Superior temporal gyrus (tissue), 1 donor: ENCODE results near the gene DLGAP4.

Experiments
- DNase-seq: peaks from one replicate; pipeline ENCODE4 v3.0.0-alpha.2; 2016; ENCODE audit errors: extremely low spot score

Gene DLGAP4

DNA sequence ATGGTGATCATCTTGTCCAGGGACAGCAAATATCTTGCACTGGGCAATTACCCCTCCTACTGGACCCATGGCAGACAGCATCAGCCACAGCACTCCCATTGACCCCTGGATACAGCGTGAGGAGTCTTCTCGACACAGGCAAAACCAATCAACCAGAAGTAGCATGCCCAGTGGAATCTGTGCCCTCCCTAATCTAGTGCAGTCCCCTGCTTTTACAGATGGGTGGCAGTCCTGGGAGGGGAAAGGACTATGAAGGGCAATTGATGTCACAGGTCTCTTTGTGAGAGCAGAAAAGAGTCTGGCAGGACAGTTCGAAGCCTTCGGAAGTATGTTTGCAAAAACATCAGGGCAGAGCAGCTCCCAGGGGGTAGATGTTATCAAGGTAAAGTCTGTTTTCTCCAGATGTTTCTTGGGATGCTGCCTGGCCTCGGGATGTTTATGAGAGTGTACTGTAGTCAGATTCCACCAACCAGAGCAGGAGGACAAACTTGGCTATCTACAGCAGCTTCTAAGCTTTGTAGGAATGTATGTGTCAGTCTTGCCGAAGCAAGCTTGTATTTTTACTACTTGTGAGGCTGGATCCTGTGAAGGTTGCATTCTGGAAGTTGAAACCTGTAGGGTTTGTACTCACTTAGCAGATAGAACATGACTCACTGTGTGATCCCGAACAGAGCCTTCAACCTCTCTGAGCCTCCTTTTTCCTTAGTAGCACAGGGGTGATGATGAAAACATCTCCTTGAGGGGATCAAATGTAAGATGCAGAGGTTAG is 172.2 kb downstream of the DLGAP4 start:
- no peak for DNase-seq

DNA sequence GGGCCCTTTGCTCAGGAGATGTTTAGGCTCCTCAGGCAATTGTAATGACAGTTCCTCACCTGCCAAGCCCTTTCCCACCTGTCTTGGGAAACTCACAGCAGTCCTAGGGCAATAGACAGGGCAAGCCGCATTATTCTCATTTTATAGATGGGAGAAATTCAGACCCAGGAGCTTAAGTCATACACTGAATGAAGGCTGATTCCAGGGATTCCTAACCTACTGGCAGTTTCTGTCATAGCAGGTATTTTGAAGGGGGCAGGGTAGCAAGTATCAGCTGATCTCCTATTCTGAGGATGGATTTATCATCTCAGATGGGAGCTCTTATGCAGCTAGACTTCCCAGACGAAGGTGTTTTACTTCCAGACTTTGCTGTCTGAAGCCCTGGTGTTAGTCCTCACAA is 173.8 kb downstream of the DLGAP4 start:
- no peak for DNase-seq

- DNase-seq, result no peak
Measured at GRCh38 chr20:36480456-36481048, 174.4 kb downstream of the DLGAP4 start.

DNA sequence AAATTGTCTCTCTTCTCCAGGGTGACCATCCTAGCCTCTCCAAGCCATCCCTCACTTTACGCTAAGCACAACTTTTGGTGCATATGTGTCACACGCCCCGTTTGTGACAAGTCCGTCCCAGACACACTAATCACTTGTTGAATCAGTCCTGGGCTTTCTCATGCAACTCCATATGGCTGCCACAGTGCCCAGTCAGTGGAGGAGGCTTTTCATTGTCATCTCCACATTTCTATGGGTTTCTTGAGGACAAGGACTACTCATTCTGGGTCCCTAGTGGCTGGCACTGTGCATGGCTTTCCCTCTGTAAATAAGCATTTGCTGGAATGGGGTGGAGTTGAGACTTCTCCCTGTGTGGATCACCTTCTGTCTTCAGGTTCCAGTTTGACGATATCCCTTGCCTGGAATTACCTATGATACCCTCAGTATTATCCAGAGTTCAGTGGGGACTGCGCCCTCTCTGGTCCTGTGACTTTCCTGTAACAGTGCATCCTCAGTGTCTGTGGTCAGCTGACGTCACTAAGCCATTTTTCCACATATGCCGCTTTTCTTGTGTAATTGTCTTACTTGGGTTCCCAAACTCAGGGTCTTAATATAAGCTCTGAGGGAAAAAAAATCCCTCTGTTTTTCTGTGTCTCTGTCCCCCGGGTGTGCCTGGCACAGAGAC is 175.4 kb downstream of the DLGAP4 start:
- DNase-seq, result peak; percentile 60

DNA sequence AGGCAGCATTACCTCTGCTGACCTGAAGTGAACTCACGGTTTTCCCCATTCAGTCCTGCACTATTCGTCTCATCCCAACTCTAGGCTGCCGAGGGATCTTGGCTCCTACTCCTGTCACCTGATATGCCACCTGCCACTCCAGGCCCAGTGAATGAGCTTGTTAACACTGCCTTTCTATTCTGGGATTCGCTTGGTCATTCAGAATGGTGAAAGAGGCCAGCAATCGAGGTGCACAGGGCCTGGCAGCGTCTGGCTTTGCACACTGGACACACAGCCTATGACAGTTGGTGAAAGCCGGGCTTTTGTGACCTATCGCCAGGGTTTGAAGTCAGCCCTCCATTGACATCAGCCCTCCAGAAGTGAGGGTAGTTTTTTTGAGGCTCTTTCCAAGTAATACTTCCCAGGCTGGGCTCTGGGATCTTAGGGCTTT is 175.9 kb downstream of the DLGAP4 start:
- peak; percentile 62 for DNase-seq

GRCh38 chr20:36483209-36483918 is 177.2 kb downstream of the DLGAP4 start:
- DNase-seq, result no peak

DNA sequence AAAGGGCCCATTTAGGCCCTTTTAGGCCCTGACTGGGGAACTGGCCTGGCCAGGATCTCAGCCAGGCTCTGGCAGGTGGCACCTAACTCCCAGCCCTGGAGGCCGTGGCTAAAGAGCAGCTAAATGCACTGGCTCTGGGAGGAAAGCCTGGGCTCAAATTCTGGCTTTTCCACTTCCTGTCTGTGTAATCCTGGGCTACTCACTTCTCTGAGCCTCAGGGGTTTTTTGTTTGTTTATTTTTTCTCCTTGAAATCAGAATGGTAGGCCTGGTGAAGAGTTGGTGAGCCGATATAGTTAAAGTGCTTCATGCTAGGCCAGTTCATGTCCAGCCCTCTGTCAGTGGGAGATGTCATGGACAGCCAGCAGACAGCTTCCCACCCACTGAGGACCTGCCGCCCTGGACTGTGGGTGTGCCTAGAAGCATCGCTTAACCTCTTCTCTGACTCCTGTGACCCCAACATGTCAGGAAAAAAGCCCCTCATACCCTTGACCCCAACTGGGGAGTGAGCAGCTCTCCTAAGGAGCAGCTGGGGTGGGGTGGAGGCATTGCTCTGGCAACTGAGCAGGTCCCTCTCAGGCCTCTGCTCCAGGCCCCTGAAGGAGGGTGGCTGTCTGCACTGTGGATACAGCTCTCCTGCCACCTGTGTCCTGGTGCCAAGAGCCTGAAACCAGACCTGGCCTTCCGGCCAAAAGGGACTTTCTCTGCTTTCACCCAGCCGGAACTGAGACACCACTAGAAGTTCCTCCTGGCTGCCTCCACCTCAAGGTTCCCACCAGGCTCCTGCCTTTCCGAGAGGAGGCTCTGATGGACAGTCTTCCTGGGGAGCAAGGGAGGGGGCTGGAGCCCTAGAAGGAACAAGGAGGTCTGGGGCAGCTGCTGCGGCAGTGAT is 178.0 kb downstream of the DLGAP4 start:
- no peak for DNase-seq

GRCh38 chr20:36485286-36485685 is 179.1 kb downstream of the DLGAP4 start:
- DNase-seq, result no peak

DNA sequence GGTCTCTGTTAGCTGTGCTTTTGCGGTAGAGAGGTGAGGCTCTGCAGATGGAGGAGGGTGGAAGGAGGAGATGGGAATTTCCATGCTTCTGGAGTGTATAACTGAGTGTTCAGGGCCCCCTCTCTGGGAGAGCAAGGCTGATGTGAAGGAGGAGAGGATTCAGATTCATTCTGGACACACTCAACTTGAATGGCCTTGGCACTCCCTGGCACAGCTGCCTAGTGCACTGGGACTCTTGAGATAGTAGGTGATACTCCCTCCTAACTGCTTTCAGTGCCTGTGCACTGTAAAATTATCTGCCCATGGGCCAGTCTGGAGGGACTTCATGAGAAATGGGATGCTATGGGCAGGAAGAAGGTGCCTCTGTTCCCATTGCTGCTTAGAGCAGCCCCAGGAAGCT is 180.9 kb downstream of the DLGAP4 start:
- DNase-seq, result no peak

GRCh38 chr20:36490191-36490590 is 184.1 kb downstream of the DLGAP4 start:
- DNase-seq, result peak; percentile 14

DNA sequence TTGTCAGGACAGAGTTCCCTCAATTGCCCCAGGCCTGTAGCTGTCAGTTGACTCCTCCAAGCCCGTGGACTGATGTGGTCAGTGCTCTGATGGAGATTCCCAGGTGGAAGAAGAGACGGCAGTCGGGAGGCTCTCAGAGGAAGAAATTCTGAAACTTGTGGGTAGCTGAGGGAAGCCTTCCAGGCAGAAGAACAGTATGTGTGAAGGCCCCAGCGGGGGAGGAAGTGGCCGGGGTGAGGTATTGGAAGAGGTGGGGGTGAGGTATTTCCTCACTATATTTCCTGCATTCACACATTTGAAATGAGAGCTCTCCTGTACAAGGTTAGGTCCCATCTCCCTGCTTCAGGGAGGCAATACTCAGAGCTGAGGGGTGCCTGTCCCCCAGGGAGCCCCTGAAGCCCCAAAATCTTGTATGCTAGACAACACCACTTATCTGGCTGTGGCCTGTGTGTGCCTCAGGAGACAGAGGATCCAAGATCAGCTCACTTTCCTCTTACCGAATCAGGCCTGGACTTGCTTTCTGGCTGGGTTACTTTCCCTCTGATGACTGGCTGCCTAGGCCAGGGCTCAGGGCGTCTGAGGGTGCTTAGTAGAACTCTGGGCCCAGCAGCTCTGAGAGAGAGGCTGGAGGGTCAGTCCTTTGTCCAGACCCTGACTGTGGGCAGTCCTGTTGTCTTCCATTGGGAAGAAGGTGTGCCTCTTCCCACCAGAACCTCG is 185.9 kb downstream of the DLGAP4 start:
- DNase-seq, result no peak

- DNase-seq, result no peak
Measured at GRCh38 chr20:36493051-36493800, 187.1 kb downstream of the DLGAP4 start.

DNA sequence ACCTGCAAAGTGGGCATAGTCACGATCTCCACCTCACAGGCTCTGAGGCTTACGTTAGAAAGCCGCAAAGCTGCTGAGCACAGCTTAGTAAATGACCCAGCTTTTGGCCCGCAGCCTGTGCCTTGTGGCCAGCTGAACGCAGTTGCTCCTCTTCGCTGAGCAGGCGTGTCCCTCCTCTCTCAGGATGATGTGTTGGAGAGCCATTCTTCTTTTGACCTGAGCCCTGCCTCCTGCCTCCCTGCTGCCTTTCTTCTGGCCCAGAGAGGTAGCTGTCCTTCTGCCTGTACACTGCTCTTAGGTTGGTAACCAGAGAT is 187.6 kb downstream of the DLGAP4 start:
- peak; percentile 50 for DNase-seq

DNA sequence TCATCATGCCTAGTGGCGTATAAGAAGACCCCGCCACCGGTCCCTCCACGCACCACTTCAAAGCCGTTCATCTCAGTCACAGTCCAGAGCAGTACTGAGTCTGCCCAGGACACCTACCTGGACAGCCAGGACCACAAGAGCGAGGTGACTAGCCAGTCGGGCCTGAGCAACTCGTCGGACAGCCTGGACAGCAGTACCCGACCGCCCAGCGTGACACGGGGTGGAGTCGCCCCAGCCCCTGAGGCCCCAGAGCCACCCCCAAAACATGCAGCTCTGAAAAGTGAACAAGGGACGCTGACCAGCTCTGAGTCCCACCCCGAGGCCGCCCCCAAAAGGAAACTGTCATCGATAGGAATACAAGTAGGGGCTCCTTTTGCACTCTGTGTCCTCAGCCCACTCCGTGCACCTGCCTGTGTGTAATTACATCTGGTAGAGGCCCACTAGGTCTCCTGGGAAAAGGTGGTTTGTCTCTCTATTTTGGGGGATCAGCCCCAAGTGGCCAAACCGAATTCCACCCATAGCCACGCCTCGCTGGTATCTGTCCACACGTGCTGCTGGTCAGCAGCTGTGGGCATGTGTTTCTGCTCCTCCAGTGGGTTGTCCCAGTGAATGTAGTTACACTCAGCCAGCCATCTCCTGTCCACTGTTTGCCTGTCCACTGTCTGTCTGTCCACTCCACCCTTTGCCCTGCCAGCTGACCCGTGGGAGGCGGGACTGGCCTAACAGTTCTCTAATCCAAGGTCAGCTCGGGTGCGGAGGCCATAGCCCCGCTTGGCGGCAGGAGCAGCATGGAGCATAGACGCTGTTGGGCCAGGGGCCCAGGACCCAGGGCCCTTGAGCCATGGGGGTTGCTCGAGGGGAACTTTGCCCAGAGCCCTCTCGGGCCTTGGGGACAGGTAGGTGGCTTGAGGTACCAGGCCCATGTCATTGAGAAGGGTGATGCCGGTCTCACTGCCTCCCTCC is 190.8 kb downstream of the DLGAP4 start:
- no peak for DNase-seq

DNA sequence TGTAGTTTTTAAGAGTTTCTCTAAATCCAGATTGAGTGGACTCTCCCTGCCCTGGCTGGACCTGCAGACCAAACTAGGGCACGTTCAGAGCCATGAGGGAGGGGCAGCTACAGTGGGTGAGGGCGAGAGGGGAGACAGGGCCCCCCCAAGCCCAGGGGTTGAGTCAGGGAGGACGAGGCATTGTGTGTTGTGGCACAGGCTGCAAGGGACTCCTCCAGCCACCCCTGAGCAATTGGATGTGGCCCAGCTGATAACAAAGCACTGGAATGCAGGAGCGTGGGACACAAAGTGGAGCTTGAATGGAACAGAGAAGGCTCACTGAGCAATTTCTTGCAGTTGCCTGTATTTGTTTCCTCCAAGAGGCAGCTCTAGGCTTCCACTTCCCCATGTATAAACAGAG is 191.7 kb downstream of the DLGAP4 start:
- DNase-seq, result no peak

DNA sequence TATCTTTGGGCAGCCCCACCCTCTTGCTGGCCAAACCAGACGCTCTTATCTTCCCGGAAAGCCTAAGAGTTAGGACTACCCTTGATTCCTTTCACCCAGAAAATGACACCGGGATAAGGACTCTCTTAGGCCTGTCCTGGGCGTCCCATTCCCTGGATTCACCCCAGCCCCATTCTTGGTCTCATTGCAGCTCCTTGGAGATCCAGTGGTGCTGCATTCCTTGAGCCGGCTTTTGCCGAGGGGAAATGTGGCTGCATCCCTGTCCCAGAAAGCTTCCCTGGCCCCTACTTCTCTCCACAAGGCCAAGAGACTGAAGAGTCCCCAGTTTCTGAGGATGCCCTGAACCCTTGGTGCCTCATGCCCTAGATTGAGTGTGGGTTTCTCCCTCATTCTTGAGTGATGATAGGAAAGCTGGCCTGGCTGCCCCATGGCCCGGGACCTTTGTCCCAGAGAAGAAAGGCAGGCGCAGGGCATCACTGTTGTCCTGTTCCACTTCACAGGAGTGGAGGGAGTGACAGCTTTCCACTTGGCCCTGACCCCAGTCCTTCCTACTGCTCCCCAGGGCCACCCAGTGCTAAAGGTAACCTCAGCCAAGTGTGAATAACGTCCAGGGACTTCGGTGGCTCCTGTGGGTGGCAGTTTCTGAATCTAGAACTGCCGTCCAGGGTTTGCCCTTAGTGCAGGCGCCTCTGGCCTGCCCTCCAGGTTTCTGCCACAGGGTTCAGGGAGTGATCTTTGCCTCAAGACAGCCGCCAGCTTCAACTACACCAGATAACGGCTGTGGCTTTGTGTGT is 192.4 kb downstream of the DLGAP4 start:
- no peak for DNase-seq

- DNase-seq, result no peak
Measured at GRCh38 chr20:36499211-36499610, 193.1 kb downstream of the DLGAP4 start.
